GM19023 (cell line): Measurements from ENCODE around the gene RNU6-1.

Experiments
- ATAC-seq: cut with Tn5 transposase; IDR thresholded peaks from one replicate; pipeline ENCODE4 v1.9.1; 2021; ENCODE audit warnings: mild to moderate bottlenecking, moderate library complexity; ENCODE audit not compliant: unreplicated experiment

RNU6-1 gene

DNA sequence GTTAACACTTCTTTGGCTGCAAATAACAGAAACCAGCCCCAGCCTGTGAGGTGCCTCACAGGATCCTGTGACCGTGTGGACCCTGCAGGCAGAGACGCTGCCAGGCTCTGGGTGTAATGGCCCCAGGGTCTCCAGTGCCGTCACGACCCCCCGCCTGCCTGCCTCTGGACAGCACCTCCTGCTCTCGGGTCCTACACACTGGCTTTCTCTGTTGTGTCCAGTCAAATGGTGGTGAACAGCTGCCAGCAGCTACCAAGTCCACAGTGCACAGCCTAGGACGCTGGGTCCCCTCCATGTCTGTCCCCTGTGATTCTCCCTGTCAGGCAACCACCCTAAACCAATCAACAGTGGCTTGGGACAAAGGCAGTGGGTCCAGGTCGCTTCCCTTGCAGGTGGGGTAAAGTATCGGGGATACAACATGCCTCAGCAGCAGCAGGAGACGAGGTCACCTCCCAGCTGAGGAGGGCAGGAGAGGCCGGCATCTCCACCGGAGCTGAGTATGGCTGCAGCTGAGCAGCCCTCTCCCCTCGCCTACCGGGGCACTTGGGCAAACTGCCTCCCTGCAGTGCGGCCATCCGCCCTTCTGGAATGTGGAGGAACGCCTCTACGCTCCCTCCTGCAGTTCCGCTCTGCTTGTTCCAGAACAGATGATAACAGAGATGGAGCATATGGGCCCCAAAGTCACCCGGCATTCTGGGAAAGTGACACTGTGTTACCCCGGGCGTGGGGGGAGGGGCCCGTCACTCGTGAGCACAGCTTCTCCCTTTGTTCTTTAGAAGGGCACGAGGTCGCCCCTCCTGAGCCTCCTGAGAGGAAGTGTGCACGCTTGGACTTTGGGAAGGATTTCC, 35.6 kb downstream of the RNU6-1 start:
- ATAC-seq, result no peak

DNA sequence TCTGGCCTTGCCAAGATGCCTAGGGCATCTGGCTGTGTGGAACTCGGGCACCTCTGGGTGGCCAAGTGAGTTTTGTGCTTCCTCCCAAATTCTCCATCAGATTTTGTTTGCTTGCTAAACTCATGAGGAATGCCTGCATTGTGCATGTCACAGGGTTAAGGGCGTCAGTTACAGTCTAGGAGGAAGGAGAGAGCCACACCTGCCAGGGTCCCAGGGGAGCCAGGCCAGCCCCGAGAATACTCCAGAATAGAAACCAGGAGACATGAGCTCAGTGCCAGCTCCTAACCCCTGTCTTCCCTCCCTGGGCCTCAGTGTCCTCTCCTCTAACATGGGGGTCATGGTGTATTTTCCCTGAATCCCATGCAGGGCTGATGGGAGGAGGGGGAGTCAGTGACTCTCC, 36.5 kb downstream of the RNU6-1 start:
- no peak for ATAC-seq

DNA sequence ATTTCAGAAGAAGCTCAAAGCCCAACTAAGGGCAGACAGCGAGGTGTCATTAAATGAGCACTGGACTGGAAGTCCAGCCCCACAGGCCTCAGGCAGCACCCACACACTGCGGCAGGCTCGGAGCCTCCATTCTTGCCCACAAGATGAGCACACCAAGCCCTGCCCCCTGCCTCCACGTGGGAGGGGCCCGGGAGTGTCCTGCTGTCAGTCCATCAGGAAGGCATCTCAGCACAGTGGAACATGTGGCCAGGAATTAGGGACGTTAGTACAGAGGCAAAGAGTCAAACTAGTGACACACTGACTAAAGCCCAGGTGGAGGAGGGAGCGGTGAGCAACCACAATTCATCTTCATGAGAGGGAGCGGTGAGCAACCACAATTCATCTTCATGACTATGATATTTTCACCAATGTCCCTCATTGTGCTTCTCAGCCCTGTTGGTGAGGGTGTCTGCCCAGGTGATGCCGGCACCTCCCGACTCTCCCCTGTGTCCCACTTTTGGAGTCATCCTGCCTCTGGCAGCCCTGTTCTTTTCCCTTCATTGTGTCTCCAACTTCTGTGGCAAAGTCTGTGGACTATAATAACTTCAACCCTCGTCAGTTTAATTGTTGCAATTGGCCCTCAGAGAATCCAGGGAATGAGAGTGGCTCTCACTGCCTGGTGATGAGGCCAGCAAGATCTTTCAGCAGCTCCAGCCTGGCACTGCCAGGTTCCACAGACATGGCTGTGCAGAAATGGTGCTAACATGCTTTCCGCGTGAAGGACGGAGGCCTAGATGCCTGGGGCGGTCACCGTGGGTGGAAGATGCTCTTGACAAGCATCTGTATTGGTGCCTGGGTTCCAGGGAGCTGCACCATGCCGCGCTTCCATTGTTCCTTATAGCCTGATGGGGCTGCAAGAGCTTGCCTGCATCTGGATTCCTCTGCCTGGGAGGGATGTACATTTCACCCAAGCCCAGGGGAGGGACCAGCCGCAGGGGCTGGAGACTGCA, 37.6 kb downstream of the RNU6-1 start:
- no peak for ATAC-seq

DNA sequence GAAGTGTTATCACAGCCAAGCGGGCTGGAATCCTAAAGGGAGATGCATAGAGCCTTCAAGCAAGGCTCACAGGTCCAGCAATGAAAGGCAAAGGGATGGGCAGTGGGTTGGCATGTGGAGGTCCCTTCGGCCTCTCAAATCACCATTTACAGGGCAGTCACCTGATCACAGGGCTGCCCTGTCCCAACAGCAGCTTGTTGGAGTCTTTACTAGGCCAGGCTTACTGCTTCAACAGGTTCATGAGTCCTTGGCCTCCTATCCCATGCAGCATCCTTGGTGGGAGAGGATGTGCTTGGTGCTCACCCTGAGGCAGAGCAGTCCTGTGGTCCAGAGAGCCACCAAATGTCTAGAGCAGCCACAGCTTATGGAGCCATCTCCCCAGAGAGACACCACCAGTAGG, 38.7 kb downstream of the RNU6-1 start:
- no peak for ATAC-seq

DNA sequence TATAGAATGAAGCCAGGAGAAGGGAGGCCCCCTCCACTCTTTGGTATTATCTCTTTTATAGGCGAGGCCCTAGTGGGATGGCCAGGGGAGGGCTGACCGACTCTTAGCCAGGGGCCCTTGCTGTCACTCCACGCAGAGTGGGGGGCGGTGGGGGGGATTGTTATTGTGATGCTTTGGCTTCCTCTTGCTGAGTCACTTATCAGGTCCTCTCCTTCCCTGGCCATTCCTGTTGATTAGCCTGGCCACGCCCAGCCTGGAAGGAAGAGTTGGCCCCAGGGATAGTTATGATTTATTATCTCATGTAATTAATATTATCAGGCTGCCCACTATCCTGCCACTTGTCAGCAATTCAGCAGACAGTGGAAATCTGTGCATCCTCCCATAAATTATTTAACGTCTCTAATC, 40.0 kb downstream of the RNU6-1 start:
- ATAC-seq, result no peak

DNA sequence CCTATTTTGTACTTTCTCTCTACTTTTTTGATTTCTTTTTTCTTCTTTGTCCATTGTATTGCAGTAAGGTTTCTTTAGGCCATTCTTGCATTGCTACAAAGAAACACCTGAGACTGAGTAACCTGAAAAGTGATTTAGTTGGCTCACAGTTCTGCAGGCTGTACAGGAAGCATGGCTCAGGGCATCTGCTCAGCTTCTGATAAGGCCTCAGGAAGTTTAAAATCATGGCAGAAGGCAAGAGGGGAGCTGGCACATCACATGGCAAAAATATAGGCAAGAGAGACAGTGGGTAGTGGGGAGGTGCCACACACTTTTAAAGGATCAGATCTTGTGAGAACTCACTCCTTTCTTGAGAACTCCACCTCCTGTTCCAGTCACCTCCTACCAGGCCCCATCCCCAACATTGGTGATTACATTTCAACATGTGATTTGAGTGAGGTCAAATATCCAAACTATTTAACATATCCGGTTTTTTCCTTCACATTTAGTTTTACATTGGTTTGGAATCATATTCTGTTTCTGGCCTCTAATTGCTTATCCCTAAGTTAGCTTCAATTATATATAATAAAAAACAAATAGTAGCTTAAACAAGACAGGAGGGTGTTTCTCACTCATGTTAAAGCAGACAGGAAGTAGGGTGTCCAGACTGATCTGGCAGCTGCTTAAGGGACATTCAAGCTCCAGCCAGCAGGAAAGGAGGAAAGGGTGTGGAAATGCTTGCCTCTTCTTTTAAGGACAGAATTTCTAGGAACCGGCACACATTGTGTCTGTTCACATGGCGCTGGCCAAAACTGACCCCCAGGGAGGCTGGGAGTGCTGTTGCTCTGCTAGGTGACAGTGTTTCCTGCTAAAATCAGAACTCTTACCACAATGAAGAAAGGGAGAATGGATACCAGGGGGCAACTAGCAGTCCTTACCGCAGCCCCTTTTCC, 43.4 kb downstream of the RNU6-1 start:
- ATAC-seq, result no peak

DNA sequence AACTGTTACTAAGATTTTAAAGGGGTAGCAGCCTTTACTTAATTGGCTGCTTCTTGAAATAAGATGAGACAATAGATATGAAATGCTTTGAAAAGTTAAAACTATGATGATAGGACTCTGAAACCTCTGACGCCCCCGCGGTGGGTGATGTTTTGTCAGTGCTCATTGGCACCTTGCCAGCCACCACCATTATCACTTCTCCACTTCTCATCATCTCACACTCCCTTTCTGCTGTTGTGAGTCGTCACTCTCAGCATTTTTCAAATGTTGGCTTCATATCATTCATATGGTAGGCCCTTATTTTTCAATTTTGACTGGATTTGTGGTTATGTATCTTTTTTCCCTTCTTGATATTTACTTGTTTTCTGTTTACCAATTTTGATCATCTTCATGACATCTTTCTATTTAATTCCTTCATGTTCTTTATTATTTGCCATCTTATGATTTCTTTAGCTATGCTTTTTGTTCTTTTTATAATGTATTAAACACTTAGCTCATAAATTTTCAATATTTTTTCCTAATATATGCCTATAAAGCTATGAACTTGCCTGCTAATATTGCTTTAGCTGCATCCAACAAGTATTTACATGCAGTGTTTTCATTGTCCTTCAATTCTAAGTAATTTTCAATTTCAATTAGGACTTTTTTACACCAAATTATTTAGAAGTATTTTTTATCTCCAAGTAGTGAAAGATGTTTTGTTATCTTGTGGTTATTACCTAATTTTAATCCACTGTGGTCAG, 44.8 kb downstream of the RNU6-1 start:
- no peak for ATAC-seq

DNA sequence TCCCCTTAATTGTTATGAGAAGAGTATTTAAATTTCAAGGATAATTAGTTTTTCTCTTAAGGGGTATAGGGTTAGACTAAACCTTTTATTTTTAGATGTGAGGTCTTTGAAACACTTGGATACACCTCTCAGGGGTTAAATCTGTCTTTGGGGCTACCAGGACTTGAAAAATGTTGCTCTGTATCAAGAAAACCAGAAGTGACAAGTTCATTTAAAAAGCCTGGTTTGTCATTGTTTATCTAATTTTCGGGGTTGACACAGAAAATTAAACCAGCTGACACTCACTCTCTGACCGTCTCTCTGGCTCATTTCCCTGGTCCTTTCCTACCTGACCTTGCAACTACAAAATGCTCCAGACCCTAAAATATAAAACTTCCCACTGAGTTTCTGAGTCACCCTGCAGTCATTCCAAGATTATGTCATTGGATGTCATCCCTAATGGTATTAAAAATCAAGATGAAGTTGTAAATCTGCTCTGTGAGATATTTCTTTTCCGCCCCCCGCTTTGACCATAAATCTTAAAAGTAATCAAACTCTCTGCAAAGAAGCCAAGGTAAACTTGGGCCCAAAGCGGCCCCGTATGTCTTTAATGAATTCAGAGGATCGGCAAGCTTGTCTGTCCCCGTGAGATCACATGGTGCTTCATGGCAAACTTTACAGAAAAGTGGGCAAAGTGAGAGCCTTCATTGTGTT, 47.4 kb downstream of the RNU6-1 start:
- ATAC-seq, result no peak

DNA sequence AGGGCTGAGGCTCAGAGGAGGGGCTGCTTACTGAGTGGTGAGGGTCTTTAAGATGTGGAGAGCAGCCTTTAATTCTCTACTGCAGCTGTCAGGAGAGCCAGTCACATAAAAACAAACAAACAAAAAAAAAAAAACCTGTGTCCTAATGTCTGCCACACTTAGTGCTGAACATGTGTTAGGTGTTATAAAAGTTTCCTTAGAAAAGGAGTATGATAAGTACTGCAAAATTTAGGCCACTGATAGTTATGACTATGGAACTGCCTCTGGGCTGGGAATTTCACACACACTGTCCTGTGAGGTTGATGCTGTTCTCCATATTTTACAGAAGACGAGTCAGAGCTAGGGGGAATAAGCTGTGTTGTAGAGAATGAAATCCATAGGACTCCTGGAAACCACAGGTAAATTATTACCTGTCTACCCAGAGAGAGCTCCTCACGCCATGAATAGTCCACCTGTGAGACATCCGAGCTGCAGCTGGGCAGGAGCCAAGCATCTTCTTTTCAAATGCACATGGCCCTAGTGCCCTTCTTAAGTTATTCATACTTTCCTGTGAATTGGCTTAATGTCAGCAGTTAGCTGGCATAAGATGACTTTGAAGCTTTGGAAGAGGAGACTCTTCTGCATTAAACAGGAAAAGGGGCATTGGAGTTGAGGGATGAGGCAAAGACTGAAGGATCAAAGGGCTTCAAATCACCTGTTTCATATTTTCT, 49.1 kb downstream of the RNU6-1 start:
- no peak for ATAC-seq
